Heart right ventricle (tissue), 16 donors: ENCODE results near the gene TMEM40. TPM values are rescaled to one million over a fixed set of nuclear protein-coding genes. Genes with fewer than 3 reads are reported as not detected.
A peak's percentile ranks its signal among the peaks of the same experiment; 100 is the strongest.

Experiments used
- ATAC-seq, 8 donors: fragments of 200-7000 bp; cut with Tn5 transposase; one replicate each; pipeline ENCODE4 v1.9.1; 2020; ENCODE audit warnings: mild to moderate bottlenecking in 8 of 8, moderate library complexity in 8 of 8, moderate number of reproducible peaks in 1 of 8
- DNase-seq, 2 donors: peaks; one replicate each; pipeline ENCODE4 v3.0.0-alpha.2; 2020
- H3K27ac ChIP-seq, 10 donors: fragments of 200-600 bp; sonication (generic) in 2 of 10; one replicate each; pipeline versions ENCODE4 v1.5.0 to v1.8.0; 2020 to 2022; ENCODE audit warnings: mild to moderate bottlenecking in 3 of 10
- H3K27me3 ChIP-seq, 7 donors: fragments of 200-600 bp; one replicate each; pipeline ENCODE4 v1.8.0; 2021 to 2022; ENCODE audit warnings: mild to moderate bottlenecking in 2 of 7
- H3K36me3 ChIP-seq, 9 donors: fragments of 200-600 bp; sonication (generic) in 1 of 9; one replicate each; pipeline versions ENCODE4 v1.5.0 to v1.8.0; 2020 to 2022; ENCODE audit warnings: mild to moderate bottlenecking in 2 of 9
- H3K4me1 ChIP-seq, 9 donors: fragments of 200-600 bp; sonication (generic) in 1 of 9; one replicate each; pipeline versions ENCODE4 v1.5.0 to v1.8.0; 2020 to 2022; ENCODE audit warnings: mild to moderate bottlenecking in 4 of 9
- H3K4me3 ChIP-seq, 10 donors: fragments of 200-600 bp; sonication (generic) in 2 of 10; one replicate each; pipeline versions ENCODE4 v1.5.0 to v1.8.0; 2020 to 2022; ENCODE audit warnings: mild to moderate bottlenecking in 7 of 10, moderate library complexity in 2 of 10
- H3K9me3 ChIP-seq, 11 donors: fragments of 200-600 bp in 10 of 11; sonication (generic) in 2 of 11; one replicate each; pipeline versions ENCODE4 v1.5.0 to v1.8.0; 2013 to 2022; ENCODE audit warnings: mild to moderate bottlenecking in 2 of 11, control low read depth in 1 of 11, moderate library complexity in 1 of 11
- CTCF ChIP-seq, 9 donors: fragments of 200-600 bp; sonication (generic) in 2 of 9; IDR thresholded peaks; one replicate each; pipeline versions ENCODE4 v1.5.0 to v1.8.0; 2021 to 2022; ENCODE audit warnings: antibody characterized with exemption in 9 of 9, mild to moderate bottlenecking in 5 of 9, moderate library complexity in 1 of 9
- WGBS, 2 donors: extraction: QIAGEN DNeasy Blood & Tissue Kit; methylation state at CpG; one replicate each; pipeline ENCODE4 v1.1.7; 2013; ENCODE audit warnings: inconsistent platforms in 1 of 2; 5-methylcytosine and 5-hydroxymethylcytosine counted together
- intact Hi-C, 10 donors: fragments of 100-400 bp; cut with DNase I; formaldehyde crosslinking; loops; one replicate each; pipeline versions ENCODE4 v1.11.1 to v1.14.2; 2022
- polyA plus RNA-seq, 2 donors: library from polyadenylated mRNA; stranded (reverse); fragments of 200-250 nt; gene quantifications; one replicate each; pipeline ENCODE4 v1.2.3, GENCODE V29; 2013
- total RNA-seq, 10 donors: library from RNA; stranded (reverse); fragmentation: NEBNext Ultra II Directional in 3 of 10; extraction: Animal tissue kit (Norgen Biotek cat#: 25700) in 3 of 10; gene quantifications; one replicate each; pipeline versions ENCODE4 v1.2.1 to v1.2.4, GENCODE V29; 2021 to 2023
- donor health status: Arrhythmogenic right ventricular cardiomyopathy.
- donor health status: ischemic (EF 13 %, LVEDD 7.1; RV severe dilation, severe dysfunction).
- donor health status: healthy with polysubstance abuse.
- donor health status: DM: no; HTN: yes; CAD: no.
- donor health status: DM: no; HTN: no; CAD: no.
- donor health status: ischemic (EF 25% LVEDD 6.9; RV normal size, moderate dysfunction).
- donor health status: ischemic (EF 25% LVEDD 5.7; RV mildly dilated, moderate dysfunction).
- donor health status: healthy.
- donor health status: DM: yes; HTN: yes; CAD: no.
- donor health status: Ischemic cardiomyopathy.
- donor health status: ischemic (EF 35%, LVEDD 5.7; RV mildly dilated, moderate dysfunction).
- donor health status: nonischemic (EF 11% LVEDD 7.7; RV severe dilation, severe dysfunction).
- donor health status: DM: yes; HTN: yes; CAD: no.
- donor health status: PGD.
- donor health status: ischemic (EF 29% LVEDD 5.4; RV normal size, mild dysfunction).
- donor health status: nonischemic (EF 23%, LVEDD 6.1; RV moderate dilation, normal function).

TMEM40 gene
- total and polyA plus RNA-seq, 12 donors = 0.68 to 10.1 (median 2.3) TPM

DNA sequence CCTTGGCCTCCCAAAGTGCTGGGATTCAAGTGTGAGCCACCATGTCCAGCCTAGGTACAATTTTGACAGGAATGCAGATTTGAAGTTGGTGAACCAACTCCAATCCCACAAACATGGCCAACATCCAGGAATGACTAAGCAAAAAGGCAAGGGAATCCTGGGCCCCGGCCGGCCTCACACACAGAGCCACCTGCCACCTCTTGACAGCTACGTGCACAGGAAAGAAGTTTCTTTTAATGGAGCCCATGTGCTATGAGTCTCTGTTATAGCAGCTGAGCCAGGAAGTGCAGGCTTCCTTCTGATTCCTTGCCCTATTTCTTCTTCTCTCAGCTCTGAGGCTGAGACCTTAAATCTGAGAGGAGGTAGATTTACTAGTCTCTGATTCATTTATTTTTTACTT is 8.8 kb downstream of the TMEM40 start:
- no peaks in the 10 kb centered on the region for H3K36me3 ChIP-seq
- intact Hi-C loops = no loop called here
- H3K4me1 ChIP-seq = peaks cover 0 to 26% (median 13%) of the 10 kb centered on the region in 9 donors
- H3K4me3 ChIP-seq = no peak overlapping the region
- ATAC-seq (peak; percentile 25 to 75 (median 68)), DNase-seq (peak; percentile 45 to 55)
- H3K9me3 ChIP-seq = no peaks in the 10 kb centered on the region
- peak overlapping the region in 8 of 10 donors; percentile 42 to 76 (median 60) for H3K27ac ChIP-seq
- WGBS, 2 donors = 9 to 18% methylated on average over 3 of the region's 3 CpGs
- TF ChIP-seq CTCF (IDR thresholded peaks at IDR 0.05) = no peak
- no peaks in the 10 kb centered on the region for H3K27me3 ChIP-seq

GRCh38 chr3:12748477-12748876 is 10.6 kb downstream of the TMEM40 start:
- WGBS, 2 donors = 91 to 94% methylated on average over 5 of the region's 5 CpGs

DNA sequence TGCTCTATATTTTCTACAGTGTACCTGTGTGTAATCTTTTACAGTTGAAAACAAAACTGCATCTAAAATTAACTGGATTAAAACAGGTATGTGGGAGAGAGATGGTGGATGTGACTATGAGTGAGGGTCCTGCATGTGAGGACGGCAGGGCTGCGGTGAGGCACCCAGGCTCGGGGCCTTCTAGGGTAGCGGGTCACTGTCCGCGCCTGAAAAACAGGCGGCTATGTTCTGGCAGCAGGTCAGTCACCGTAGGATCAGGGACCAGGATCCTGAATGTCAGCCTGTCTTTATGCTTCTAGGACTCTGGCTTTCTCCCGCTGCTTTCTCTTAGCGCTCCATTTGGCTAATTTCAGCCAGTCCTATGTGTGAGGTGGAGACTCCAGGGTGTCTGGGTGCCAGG is 12.6 kb downstream of the TMEM40 start:
- Histone ChIP-seq H3K4me3 (no peak overlapping the region), H3K27me3 (no peaks in the 10 kb centered on the region), H3K4me1 (peaks cover 0 to 28% (median 13%) of the 10 kb centered on the region in 9 donors), H3K9me3 (no peaks in the 10 kb centered on the region), H3K27ac (peak overlapping the region in 4 of 10 donors; percentile 4 to 43 (median 20)), H3K36me3 (no peaks in the 10 kb centered on the region)
- WGBS, 2 donors = 57 to 70% methylated on average over 10 of the region's 10 CpGs
- TF ChIP-seq CTCF (IDR thresholded peaks at IDR 0.05) = no peak
- ATAC-seq (peak in 1 of 8 donors; percentile 9), DNase-seq (no peak)
- intact Hi-C loops = no loop called here

More at GRCh38 chr3:12748477-12748876, 10.6 kb downstream of the TMEM40 start:
- no peak overlapping the region for H3K4me3 ChIP-seq
- no peaks in the 10 kb centered on the region for H3K9me3 ChIP-seq
- H3K27me3 ChIP-seq = no peaks in the 10 kb centered on the region
- no peak overlapping the region for H3K27ac ChIP-seq
- intact Hi-C loops = no loop called here
- peaks cover 0 to 34% (median 13%) of the 10 kb centered on the region in 9 donors for H3K4me1 ChIP-seq
- ATAC-seq (no peak), DNase-seq (no peak)
- H3K36me3 ChIP-seq = no peaks in the 10 kb centered on the region
- TF ChIP-seq CTCF (IDR thresholded peaks at IDR 0.05) = no peak

DNA sequence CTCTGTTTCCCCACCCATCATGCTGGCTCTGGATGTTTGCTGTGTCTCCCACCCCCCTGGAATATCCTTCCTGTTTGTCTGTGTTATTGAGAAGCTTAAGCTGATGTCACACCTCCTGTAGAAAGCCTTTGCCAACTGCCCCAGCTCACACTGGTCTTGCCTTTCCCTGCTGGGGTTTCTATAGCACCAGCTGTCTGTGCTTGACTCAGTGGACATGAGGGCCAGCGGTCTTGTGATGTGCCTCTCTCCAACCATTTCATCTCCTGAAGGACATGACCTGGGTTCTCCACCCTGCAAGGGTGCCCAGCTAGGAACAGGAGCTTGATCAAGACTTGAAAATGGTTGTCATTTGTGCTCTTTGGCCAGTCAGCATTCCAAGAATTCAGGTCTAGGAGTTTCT is 14.7 kb downstream of the TMEM40 start:
- Histone ChIP-seq H3K36me3 (no peaks in the 10 kb centered on the region), H3K9me3 (no peaks in the 10 kb centered on the region), H3K27me3 (no peaks in the 10 kb centered on the region), H3K4me1 (peaks cover 0 to 14% (median 0%) of the 10 kb centered on the region in 9 donors), H3K4me3 (no peak overlapping the region), H3K27ac (no peak overlapping the region)
- intact Hi-C loops = no loop called here
- no peak for ATAC-seq
- TF ChIP-seq CTCF (IDR thresholded peaks at IDR 0.05) = no peak
- 79 to 96% methylated on average over 1 of the region's 1 CpG for WGBS, 2 donors
- DNase-seq = no peak
